HuH-7 (cell line): ENCODE data around the gene AGAP5.
A peak's percentile ranks its signal among the peaks of the same experiment; 100 is the strongest.

Experiments used
- DNase-seq: peaks from one replicate; pipeline ENCODE4 v3.0.0; 2011; ENCODE audit warnings: low spot score

AGAP5 gene

DNA sequence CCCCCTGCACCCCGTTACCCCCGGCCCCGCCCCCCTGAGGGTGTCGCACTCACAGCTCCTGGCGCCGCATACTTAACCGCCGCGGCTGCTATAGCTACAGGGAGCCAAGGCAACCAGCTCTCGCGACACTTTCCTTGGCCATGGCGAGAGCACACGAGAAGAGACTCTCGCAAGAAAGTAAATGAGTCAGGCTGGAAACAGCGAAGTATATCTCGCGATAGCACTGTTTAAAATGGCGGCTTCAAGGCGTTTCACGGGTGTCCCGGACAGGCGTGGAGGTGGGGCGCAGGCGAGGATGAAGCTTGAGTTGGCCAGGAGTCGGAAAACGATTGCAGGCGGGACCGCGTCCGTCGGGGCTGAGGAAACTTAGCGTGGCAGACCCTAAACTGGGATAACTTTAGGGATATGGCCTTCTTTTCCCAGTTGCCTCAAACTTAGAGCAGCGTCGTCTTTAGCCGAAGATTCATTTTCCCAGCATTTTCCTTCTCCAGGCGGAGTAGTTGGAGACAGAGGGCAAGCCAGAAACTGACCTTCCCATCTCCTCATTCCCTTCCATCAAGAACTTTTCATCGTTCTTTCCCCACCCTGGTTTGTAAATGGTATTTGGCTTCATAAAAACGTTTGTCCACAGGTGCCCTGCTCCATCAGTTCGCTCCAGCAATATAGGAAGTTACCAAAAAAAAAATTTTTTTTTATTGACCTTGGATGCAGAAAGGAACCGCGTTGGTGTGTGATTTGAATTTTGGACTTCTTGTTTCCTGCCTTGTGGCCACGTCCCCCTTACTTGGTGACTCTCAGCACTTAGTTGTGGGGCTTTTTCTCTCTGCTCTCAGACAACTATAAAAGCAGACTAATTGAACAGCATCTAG, 71.8 kb downstream of the AGAP5 start:
- DNase-seq, result peak; percentile 79

DNA sequence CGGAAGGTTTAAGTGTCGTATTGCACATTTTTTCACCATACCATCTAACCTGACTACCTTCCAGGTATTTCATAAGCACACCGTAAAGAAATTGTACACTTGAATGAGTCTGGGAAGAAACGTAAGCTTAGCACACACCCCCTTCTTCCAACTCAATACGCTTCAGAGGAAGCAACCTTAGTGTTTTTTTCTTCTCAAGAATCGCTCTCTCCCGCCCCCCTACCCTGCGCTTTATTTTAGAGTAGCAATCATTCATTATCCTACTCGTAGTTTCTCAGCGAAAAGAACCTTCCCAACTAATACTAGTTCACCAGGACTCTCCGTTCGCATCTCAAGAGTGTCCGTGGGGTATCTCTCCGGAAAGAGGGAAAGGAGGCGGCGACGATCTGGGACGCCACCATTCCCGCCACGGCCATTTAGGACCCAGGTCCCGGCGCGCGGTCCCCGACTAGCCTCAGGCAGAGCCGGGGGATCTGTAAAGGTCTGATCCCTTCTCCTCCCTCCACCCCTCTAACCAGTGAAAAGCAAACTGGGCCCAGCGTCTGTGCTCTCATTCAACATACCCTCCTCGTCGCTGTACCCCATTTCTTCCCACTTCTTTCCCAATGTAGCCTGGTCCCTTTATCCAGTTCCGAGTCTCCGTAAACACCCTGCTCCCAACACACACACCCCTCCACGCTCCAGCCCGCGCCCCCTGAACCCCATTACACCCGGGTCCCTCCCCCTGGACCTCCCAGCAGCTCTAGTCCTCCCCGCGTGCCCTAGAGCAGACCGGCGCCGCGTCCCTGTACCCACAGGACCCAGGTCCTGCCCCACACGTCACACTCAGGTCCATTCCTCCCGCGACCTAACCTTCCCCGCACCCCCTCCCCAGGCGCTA, 72.7 kb downstream of the AGAP5 start:
- DNase-seq, result no peak
